Effector memory CD4-positive, alpha-beta T cell (primary cell): ENCODE measurements around the gene IARS2.
"Not testable (repeated sequence)": the region's sequence is repeated elsewhere in the genome, so short reads cannot be mapped to it uniquely, and the experiment has no call there.

Source experiments
- DNase-seq, 3 donors: peaks; one replicate each; pipeline ENCODE4 v3.0.0-alpha.2; 2020
- H3K27ac ChIP-seq: 2 replicates; pipeline ENCODE4 v1.7.0; 2013; ENCODE audit warnings: mild to moderate bottlenecking, low read length, moderate library complexity; ENCODE audit not compliant: insufficient read depth, poor library complexity, severe bottlenecking
- H3K27me3 ChIP-seq: replicated peaks from 2 replicates; pipeline ENCODE4 v1.7.0; 2013; ENCODE audit warnings: mild to moderate bottlenecking, low read length; ENCODE audit not compliant: insufficient read depth, control insufficient read depth, poor library complexity, severe bottlenecking
- H3K36me3 ChIP-seq: 2 replicates; pipeline ENCODE4 v1.7.0; 2013; ENCODE audit warnings: mild to moderate bottlenecking, low read length, moderate library complexity; ENCODE audit not compliant: control insufficient read depth, insufficient read depth
- H3K4me1 ChIP-seq: 2 replicates; pipeline ENCODE4 v1.7.0; 2013; ENCODE audit warnings: low read length, mild to moderate bottlenecking; ENCODE audit not compliant: control insufficient read depth, insufficient read depth, poor library complexity, severe bottlenecking
- H3K4me3 ChIP-seq: 2 replicates; pipeline ENCODE4 v1.7.0; 2013; ENCODE audit warnings: low read length, low read depth, mild to moderate bottlenecking; ENCODE audit not compliant: insufficient read depth, poor library complexity, severe bottlenecking
- H3K9me3 ChIP-seq: 2 replicates; pipeline ENCODE4 v1.7.0; 2013; ENCODE audit warnings: mild to moderate bottlenecking, low read length, moderate library complexity; ENCODE audit not compliant: control insufficient read depth

Gene IARS2

DNA sequence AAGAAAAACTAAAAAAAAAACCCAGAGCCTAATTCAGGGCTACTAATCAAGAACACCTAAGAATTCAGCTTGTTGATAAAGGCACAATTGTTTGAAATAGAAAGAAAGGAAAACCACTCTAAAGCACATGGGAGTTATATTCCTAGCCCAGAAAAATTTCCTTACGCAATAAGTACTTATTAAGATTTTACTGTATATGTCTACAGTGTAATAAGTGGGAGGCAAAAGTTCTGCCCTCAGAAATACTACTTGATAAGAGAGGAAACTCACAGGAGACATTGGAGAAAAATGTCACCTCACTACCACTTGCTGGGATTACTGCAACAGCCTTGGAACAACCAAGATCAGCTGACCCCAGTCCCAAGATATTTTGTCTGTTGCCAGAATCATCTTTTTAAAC is 66.1 kb downstream of the IARS2 start:
- H3K9me3 ChIP-seq = no peaks in the 10 kb centered on the region
- peaks cover 23% of the 10 kb centered on the region for H3K36me3 ChIP-seq
- H3K27ac ChIP-seq = no peak overlapping the region
- no peak for DNase-seq
- no peaks in the 10 kb centered on the region for H3K27me3 ChIP-seq
- H3K4me3 ChIP-seq = no peak overlapping the region
- H3K4me1 ChIP-seq = no peaks in the 10 kb centered on the region

DNA sequence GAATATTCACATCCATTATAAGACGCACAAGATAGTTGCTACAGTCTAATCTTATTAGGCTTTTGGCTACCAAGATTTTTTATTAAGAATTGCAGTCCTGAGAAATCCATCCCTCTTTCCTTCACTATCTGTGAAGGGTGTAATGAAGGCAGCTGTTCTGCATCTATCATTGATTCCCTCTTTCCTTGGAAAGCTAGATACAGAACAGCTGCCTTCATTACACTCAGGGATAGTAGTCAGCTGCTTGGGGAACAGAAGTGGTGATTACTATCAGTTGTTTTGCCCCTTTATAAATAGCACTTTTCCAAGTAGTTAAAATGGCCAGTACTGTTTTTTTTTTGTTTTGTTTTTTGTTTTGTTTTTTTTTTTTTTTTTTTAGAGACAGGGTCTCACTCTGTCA is 70.2 kb downstream of the IARS2 start:
- no peaks in the 10 kb centered on the region for H3K9me3 ChIP-seq
- no peak for DNase-seq
- peaks cover 34% of the 10 kb centered on the region for H3K36me3 ChIP-seq
- no peak overlapping the region for H3K27ac ChIP-seq
- no peak overlapping the region for H3K4me3 ChIP-seq
- no peaks in the 10 kb centered on the region for H3K4me1 ChIP-seq
- no peaks in the 10 kb centered on the region for H3K27me3 ChIP-seq

DNA sequence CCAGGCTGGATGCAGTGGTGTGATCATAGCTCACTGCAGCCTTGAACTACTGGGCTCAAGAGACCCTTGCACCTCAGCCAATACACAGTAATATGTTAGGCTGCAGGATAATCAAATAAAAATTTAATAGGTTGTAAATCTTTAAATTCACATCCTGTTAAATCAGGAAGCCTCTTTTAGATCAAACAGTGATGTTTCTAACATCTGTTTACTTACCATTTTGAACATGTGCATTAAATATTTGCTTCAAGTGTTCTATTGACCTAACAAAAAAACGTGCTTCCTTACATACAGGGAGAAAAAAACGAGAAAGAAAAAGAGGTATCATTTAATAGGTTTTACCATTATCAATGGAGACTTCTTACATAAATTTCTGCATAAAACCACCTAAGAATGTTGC is 70.6 kb downstream of the IARS2 start:
- Histone ChIP-seq H3K4me3 (no peak overlapping the region), H3K9me3 (no peaks in the 10 kb centered on the region), H3K36me3 (peaks cover 34% of the 10 kb centered on the region), H3K27ac (no peak overlapping the region), H3K4me1 (no peaks in the 10 kb centered on the region), H3K27me3 (no peaks in the 10 kb centered on the region)
- no peak for DNase-seq

DNA sequence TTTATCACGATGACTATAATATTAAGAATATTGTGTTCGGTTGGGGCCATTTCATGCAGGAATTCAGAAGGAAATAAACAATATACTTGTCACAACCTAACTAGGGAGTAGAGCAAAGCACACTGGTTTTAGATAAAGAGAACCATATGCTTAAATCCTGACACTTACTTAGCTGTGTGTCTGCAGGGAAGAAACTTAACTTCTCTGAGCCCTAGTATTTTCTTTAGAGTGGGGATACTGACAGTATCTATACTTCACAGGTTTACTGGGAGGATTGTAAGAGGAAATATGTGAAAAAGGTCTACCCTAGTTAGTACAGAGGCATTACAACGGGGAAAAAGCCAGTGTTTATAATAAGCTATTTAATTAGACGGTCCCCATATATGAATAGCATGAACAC is 72.9 kb downstream of the IARS2 start:
- H3K36me3 ChIP-seq = peaks cover 36% of the 10 kb centered on the region
- no peaks in the 10 kb centered on the region for H3K4me1 ChIP-seq
- H3K4me3 ChIP-seq = no peak overlapping the region
- H3K27me3 ChIP-seq = no peaks in the 10 kb centered on the region
- no peaks in the 10 kb centered on the region for H3K9me3 ChIP-seq
- H3K27ac ChIP-seq = no peak overlapping the region
- DNase-seq = no peak

DNA sequence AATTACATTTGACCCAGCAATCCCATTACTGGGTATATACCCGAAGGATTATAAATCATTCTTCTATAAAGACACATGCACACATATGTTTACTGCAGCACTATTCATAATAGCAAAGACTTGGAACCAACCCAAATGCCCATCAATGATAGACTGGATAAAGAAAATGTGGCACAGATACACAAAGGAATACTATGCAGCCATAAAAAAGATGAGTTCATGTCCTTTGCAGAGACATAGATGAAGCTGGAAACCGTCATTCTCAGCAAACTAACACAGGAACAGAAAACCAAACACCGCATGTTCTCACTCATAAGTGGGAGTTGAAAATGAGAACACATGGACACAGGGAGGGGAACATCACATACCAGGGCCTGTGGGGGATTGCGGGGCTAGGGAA is 76.0 kb downstream of the IARS2 start:
- H3K36me3 ChIP-seq = peaks cover 37% of the 10 kb centered on the region
- not testable (repeated sequence) for H3K27me3 ChIP-seq, DNase-seq, H3K9me3 ChIP-seq, H3K4me1 ChIP-seq, H3K27ac ChIP-seq, H3K4me3 ChIP-seq

DNA sequence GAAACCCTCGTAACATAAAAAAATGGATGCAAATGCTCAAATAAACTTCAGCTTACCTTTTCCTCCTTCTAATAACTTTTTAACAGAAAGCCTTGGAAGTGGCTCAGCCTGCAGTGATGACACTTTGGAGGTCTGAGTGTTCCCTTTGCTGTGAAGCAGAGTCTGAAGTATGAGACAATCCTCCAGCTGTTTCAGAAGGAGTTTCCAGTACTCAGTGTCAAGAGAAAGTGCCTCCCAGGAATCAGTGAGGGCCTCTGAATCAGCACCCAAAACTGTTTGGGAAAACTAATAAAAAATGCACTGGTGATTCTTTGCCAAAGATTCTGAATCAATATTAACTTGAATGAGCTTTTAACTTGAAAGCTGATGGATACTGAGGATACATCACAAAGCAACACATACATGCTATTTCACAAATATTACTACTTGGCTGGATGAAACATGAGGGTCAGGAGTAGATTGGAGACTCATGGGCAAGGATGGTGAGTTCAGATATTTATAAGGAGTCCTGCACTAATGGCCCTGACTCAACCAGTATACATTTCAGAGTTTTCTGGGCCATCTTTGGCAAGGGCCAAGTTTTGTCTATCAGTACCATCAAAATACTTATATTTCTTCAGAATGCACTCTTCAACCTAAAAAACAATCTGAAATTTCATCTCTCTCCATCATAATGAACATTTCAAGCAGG is 77.0 kb downstream of the IARS2 start:
- no peaks in the 10 kb centered on the region for H3K27me3 ChIP-seq
- H3K4me3 ChIP-seq = no peak overlapping the region
- no peaks in the 10 kb centered on the region for H3K4me1 ChIP-seq
- H3K36me3 ChIP-seq = peaks cover 31% of the 10 kb centered on the region
- no peaks in the 10 kb centered on the region for H3K9me3 ChIP-seq
- no peak for DNase-seq
- no peak overlapping the region for H3K27ac ChIP-seq

DNA sequence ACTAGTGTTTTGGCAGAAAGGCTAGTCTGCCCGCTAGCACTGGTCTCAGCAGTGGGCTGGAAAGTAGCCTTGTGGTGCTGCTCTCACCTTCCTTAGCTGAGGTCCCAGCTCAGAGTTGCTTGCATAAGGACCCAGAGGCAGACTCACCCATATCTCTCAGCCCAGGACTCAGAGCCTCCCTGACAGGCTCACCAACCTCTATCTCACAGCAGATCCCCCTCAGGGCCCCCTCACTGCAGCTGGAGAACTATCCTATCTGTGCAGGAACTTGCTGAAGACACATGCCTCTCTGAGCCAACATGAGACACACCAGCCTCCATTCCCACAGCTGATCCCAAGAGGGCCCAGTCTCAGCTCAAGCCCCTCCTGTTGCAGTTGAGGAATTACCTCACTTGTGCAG is 82.6 kb downstream of the IARS2 start:
- peaks cover 27% of the 10 kb centered on the region for H3K36me3 ChIP-seq

DNA sequence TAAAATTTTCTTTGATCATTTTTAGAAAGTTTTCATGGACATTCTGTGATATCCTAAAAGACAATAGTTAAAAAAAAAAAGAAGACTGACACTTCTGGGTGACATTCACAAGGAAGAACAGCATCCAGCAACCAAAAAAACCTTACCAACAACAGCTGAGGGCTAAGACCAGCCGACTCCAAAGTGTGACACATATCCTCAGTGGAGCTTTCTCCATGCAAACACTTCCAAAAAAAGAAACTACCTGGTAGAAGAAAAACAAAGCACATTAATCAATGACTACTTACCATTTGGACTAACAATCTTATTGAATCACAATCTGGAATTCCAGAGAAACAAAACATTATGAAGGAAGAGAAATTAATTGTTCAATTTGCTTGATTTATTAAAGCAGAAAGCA is 88.2 kb downstream of the IARS2 start:
- H3K36me3 ChIP-seq = peaks cover 28% of the 10 kb centered on the region

More for the DNA sequence above, 82.6 kb downstream of the IARS2 start:
- no peaks in the 10 kb centered on the region for H3K4me1 ChIP-seq
- no peaks in the 10 kb centered on the region for H3K9me3 ChIP-seq
- no peak overlapping the region for H3K4me3 ChIP-seq
- no peaks in the 10 kb centered on the region for H3K27me3 ChIP-seq
- H3K27ac ChIP-seq = no peak overlapping the region
- no peak for DNase-seq

DNA sequence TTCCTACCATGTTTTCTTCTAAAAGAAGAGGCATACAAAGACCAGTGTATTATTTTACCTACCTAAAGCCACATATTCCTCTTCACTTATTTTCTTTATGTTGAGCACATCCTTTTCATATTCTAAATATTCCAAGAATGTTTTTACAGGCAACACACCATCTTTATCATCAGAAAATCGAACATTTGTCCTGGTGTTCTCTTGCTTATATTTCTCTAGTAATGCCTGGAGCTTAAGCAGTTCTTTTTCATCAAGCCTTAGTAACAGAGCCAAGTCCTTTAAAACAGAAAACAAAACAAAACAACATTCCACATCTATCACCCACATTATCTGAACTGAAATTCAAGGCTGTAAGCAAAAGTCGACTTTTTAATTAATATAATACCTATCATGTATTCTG is 88.7 kb downstream of the IARS2 start:
- H3K36me3 ChIP-seq = peaks cover 25% of the 10 kb centered on the region
- H3K4me3 ChIP-seq = no peak overlapping the region
- no peak overlapping the region for H3K27ac ChIP-seq
- DNase-seq = no peak
- H3K4me1 ChIP-seq = no peaks in the 10 kb centered on the region
- no peaks in the 10 kb centered on the region for H3K27me3 ChIP-seq
- no peaks in the 10 kb centered on the region for H3K9me3 ChIP-seq

More for the DNA sequence above, 88.2 kb downstream of the IARS2 start:
- no peak overlapping the region for H3K27ac ChIP-seq
- no peak for DNase-seq
- H3K27me3 ChIP-seq = no peaks in the 10 kb centered on the region
- no peaks in the 10 kb centered on the region for H3K9me3 ChIP-seq
- no peak overlapping the region for H3K4me3 ChIP-seq
- H3K4me1 ChIP-seq = no peaks in the 10 kb centered on the region

DNA sequence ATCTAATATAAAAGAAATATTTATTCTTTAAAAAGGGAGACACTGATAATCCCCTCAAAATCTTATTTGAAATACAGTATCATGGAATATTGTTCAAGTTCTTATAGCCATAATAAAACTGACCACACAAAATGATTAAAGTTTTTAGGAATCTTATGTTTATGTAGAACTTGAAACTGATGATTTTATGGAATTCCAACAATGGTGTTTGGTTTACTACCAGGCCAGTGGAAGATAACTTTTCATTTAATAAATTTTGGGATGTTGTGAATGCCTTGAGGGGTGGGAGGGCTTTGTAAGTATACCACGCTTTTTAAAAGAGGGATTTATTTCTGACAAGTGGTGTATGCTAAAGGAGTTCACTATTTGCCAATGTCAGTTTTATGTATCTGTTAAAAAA is 90.6 kb downstream of the IARS2 start:
- Histone ChIP-seq H3K4me1 (no peaks in the 10 kb centered on the region), H3K4me3 (no peak overlapping the region), H3K27me3 (no peaks in the 10 kb centered on the region), H3K27ac (no peak overlapping the region), H3K9me3 (no peaks in the 10 kb centered on the region), H3K36me3 (peaks cover 23% of the 10 kb centered on the region)
- DNase-seq = no peak
